ENCODE results near the gene GNPTAB. TPM values are rescaled to one million over a fixed set of nuclear protein-coding genes. Genes with fewer than 3 reads are reported as not detected.

The GNPTAB gene
- total and polyA plus RNA-seq, 2 of the 4 experiments (the other 2 are of a cell fraction): 16.0 to 24.2 TPM

- H3K36me3 ChIP-seq (ENCODE audit: control insufficient read depth, insufficient read depth, low read length): no peaks in the 10 kb centered on the region
- ATAC-seq (ENCODE audit: low read depth) (no peak), DNase-seq (no peak)
- peak overlapping the region; percentile 85 for H4K5ac ChIP-seq (ENCODE audit: low read depth, low read length)
- H3K4me2 ChIP-seq (ENCODE audit: low read depth, low read length): no peak overlapping the region
- WGBS, 2 experiments (ENCODE audit: extremely low coverage in 2 of 2, insufficient read length in 1 of 2): 86% methylated on average over 1 of the region's 1 CpG; no CpG with 5 or more reads in 1 of the 2 experiments
- no TSS peak for BruUV-seq (replicated peaks)
- H4K91ac ChIP-seq (ENCODE audit: insufficient read depth, low read depth, low read length): peak overlapping the region; percentile 89
- peak overlapping the region; percentile 93 for H3K18ac ChIP-seq (ENCODE audit: low read depth, low read length)
- H2AFZ ChIP-seq (replicated peaks; ENCODE audit: low read length, poor library complexity): peak overlapping the region; percentile 68
- no peak overlapping the region for H3K56ac ChIP-seq (ENCODE audit: extremely low read depth, insufficient read depth, low read length)
- peaks cover 8% of the 10 kb centered on the region; the same call in 1 of the 2 replicates for H3K9me1 ChIP-seq (ENCODE audit: insufficient read depth, low read length)
- peak overlapping the region; percentile 79; the same call in 1 of the 2 replicates for H3K27ac ChIP-seq (ENCODE audit: insufficient read depth, low read length)
- H4K8ac ChIP-seq (ENCODE audit: low read depth in 2 of 2, low read length in 2 of 2): peak overlapping the region; percentile 78 to 98; a peak in 3 of 4 replicates
- intact Hi-C loops (cut with micrococcal nuclease): no loop called here
- H2BK15ac ChIP-seq (ENCODE audit: low read depth, low read length): peak overlapping the region; percentile 95; the same call in 2 of the 3 replicates
- no peaks in the 10 kb centered on the region for H3K27me3 ChIP-seq (ENCODE audit: control insufficient read depth, insufficient read depth, low read length)
- ChIA-PET POLR2A (ENCODE audit: unreplicated experiment) (interaction anchor here (0.6 kb wide), 1 partner anchor 1529 kb away, joined by 3 read pairs; no protein-coding TSS in a partner anchor), CTCF (interaction anchor here (0.6 kb wide), 1 partner anchor 273 kb away, joined by 6 read pairs; no protein-coding TSS in a partner anchor)
- peak overlapping the region; percentile 70 for H2AK9ac ChIP-seq (replicated peaks; ENCODE audit: low read depth, low read length, poor library complexity)
- no peaks in the 10 kb centered on the region for H4K20me1 ChIP-seq (ENCODE audit: insufficient read depth, low read length)
- peak overlapping the region; percentile 93 for H3K4ac ChIP-seq (ENCODE audit: low read depth, low read length)
- H2BK5ac ChIP-seq (ENCODE audit: low read depth, low read length, poor library complexity, severe bottlenecking): peak overlapping the region; percentile 94
- H3K9me3 ChIP-seq (ENCODE audit: control insufficient read depth, insufficient read depth, low read length): no peaks in the 10 kb centered on the region
- H3K79me1 ChIP-seq (ENCODE audit: low read depth in 1 of 2, low read length in 2 of 2): no peaks in the 10 kb centered on the region
- TF ChIP-seq RCOR1 (IDR thresholded peaks at IDR 0.05; ENCODE audit: insufficient replicate concordance, low read length) (no peak), RAD21 (IDR thresholded peaks at IDR 0.05; ENCODE audit: low read length) (no peak), POLR2A (IDR thresholded peaks at IDR 0.05; ENCODE audit: low read depth, low read length) (no peak), MAFK (IDR thresholded peaks at IDR 0.05; ENCODE audit: low read depth, low read length) (no peak)
- no peak overlapping the region for H3K4me3 ChIP-seq (ENCODE audit: insufficient read depth, low read depth, low read length)
- peak overlapping the region; percentile 77 for H2AK5ac ChIP-seq (ENCODE audit: low read depth, low read length)
- in situ Hi-C loops (cut with MboI; ENCODE audit: low sequenced_read_pairs): no loop called here
- peaks cover 20% of the 10 kb centered on the region for H3K4me1 ChIP-seq (ENCODE audit: control insufficient read depth, insufficient read depth, low read length)
- dilution Hi-C loops (cut with HindIII; ENCODE audit: low sequenced_read_pairs, unreplicated experiment): no loop called here
- H3K23ac ChIP-seq (ENCODE audit: low read depth, low read length): peak overlapping the region; percentile 47; the same call in 1 of the 2 replicates
- H3K14ac ChIP-seq (replicated peaks; ENCODE audit: low read depth, low read length): peak overlapping the region; percentile 95
- no peak overlapping the region for H3K9ac ChIP-seq (ENCODE audit: low read depth, low read length)
- H2BK20ac ChIP-seq (ENCODE audit: low read depth, low read length): peak overlapping the region; percentile 98
- H2BK120ac ChIP-seq (ENCODE audit: low read depth, low read length): peak overlapping the region; percentile 98
Observed at GRCh38 chr12:101854747-101855146, 24.0 kb upstream of the GNPTAB start.
